Activated naive CD4-positive, alpha-beta T cell treated with Interleukin-2 at 50 U/mL for 16 hours (primary cell): Measurements from ENCODE around the gene PGLYRP4.
"Not testable (repeated sequence)": the region's sequence is repeated elsewhere in the genome, so short reads cannot be mapped to it uniquely, and the experiment has no call there.

Experiments used
- DNase-seq: peaks from one replicate; pipeline ENCODE4 v3.0.0-alpha.2; 2020

PGLYRP4 gene

DNA sequence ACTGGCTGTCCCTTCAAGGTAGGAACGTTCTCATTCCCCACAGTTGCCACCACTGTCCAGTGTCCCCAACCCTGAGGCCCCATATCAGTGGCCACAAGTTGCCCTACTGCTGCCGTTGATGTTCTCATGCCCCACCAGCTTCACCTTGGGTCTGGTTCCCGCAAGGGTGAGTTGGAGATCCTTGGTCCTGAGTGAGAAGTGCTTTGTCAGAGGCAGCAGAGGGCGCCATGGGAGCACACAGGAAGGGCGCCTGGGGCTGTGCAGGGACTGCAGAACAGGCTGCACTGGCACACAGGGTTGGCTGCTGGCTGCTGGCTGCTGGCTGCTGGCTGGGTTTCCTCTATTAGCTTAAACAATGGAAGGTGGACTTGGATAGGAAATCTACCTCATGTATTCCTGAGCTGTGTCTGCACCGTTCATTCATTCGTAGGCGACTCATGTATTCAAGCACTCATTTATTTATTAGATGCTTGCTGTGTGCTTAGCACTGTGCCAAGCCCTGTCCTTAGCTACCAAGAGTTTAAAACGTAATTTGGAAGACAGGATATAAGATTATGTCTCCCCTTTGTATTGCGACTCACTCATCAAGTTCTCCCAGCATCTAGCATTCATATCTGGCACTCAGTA is 6.9 kb upstream of the PGLYRP4 start:
- peak; percentile 10 for DNase-seq

DNA sequence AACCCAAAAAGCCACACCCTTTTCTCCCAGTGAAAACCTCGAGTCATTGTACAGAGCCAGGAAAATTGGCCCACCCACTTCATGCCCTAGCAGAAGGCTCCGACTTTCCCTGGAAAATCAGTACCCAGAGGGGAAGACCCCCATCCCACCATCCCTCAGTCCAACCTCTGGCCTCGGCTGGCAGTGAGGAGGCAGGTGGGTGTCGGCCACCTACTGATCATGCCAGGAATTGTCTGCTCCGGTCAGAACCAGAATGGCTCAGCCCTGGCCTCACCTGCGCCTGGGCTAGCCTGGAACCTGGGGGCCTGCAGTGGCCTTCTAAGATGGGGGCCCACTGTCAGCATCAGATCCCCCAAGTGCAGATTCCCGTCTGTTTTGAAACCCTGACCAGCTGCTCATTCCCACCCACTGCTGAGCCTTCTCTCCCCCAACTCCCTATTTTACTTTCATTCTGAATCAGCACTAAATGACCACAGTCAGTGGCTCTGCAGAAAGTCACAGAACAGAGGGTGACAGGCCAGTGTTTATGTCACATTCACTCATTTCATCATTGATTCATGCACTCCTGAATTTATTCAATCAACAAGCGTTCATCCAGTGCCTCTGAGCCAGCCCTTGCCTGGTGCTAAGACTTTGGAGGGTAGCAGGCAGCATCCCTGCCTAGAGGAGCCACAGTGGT is 6.0 kb upstream of the PGLYRP4 start:
- no peak for DNase-seq

DNA sequence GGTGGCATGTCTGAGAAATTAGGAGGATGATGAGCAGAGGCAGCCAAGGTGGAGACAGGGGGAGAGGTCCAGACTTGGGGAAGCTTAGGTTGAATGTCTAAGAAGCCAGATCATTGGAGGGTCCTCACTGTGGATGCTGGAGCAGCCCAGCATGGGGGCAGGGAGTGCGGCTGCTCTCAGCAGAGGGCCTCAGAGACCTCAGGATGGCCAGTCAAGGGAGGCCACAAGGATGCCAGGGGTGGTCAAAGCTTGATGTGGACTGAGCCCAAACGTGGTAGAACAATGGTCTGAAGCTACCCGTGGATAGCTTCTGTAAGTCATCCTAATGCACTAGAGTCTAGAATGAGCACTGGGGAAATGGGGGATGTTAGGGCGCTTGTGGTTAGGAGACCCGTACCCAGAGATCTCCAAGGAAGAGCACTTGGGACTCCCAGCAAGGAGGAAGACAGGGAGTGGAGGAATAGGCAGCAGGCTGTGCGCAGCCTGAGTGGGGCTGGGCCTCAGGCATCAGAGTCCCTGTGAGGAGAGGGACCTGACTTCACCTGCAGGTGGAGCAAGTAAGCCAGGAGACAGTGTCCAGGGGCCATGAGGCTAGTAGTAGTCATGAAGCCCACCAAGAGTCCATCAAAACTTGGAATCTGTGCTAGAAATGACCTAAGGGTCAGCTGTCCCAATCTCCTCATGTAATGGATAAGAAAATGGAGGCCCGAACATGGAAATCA is 4.7 kb upstream of the PGLYRP4 start:
- no peak for DNase-seq

DNA sequence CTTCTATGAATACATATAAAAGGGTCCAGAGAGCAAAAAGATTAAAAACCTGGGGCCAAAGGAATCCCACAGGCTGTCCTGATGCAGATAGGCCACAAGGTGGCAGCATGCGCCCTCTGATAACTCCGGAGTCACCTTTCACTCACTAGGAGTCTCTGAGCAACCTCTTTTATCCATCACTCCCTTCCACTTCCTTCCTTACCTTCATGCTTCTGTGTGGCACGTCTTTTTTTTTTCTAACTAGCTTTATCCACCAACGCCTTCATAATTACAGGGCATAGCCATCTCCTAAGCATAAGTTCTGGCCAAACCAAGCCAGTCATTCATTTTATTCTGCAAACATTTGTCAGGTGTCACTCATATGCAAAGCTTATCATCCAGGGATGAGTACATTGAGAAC is 3.9 kb upstream of the PGLYRP4 start:
- peak; percentile 60 for DNase-seq

DNA sequence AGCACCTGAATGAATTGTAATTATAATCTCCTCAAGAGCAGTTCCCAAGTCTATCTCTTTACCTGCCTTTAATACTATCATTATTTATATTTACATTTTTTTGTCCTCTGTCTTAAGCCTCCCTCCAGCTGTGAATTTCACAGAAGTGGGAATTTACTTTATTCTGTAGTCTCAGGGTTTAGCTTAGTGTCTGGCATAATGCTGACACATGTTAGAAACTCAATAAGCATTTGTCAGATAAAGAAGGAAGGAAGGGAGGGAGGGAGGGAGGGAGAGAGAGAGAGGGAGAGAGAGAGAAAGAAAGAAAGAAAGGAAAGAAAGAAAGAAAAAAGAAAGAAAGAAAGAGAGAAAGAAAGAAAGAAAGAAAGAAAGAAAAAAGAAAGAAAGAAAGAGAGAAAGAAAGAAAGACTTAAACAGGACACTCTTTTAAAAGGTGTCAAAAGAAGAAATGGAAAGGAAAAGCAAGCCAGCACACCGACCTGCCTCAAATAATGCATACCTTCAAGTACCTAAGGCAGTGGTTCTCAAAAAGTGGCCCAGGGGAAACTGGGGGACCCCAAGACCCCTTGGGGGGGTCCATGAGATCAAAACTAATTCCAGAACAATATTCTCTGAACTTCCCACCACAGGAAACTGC is 1.8 kb upstream of the PGLYRP4 start:
- DNase-seq, result no peak

DNA sequence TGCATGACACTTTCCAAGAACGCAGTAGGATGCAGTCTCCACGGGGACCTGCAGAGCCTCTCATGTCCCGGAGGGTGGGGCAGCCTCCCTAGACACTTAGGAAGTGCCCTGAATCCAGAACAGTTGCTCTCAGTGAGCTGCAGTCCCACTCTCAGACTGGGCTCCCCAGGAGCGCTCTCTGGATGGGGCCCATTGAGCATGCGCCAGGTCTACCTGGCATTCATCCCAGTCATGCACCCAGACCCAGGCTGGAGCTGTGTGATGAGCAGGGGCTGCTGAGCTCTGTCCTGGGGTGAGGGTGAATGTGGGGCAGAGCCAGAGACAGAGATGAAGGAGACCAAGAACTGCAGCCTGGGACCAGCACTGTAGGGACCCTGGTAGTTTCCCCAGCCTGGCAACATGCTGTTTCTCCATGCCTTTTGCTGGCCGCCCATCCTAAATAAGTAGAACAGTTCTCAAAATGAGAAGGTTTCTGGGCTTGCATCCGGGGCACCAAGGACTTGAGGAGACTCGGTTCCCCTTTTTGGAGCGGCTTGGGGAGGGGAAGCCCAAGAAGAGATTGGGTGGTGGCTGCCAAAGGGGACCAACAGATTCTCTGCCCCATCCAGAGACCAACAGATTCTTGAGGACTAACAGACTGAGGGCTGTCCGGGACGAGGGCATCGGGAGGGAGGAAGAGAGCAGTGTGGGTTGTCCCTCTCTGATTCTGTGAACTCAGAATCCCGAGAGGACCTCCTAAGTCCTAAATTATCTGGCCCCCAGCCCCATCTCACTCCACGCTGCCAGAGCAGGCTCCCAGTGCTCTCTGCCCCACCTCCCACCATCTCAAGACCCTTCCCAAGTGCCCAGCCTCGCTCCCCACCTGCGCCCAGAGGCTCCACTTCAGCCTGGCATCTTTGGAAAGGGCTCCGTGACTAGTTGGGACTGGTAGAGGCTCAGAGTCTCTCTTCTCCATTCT is 1.0 kb upstream of the PGLYRP4 start:
- DNase-seq, result no peak

DNA sequence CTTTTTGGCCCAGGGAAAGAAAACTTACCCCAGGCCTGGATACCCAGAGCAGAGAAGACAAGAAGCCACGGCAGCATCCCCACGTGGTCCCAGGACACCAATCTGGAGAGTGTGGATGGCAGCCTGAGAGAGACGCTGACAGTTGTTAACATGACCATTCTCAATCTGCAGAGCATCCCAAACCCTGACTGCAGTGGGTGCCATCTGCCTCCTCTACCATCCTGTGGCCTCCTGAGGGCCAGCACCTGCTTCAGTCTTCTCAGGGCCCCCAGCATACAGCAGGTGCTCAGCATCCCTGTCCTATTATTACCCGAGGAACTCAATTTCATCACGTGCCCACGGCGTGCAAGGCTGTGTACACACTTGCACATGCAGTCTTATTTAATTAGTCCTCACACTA is 785 bp downstream of the PGLYRP4 start:
- DNase-seq, result no peak

DNA sequence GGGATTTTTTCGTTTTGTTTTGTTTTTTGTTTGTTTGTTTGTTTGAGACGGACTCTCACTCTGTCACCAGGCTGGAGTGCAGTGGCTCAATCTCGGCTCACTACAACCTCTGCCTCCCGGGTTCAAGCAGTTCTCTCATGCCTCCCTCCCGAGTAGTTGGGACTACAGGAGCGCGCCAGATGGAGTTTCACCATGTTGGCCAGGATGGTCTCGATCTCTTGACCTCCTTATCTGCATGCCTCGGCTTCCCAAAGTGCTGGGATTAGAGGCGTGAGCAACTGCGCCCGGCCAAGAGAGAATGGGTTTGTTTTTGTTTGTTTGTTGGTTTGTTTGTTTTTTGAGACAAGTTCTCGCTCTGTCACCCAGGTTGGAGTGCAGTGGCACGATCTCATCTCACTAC is 1.6 kb downstream of the PGLYRP4 start:
- not testable (repeated sequence) for DNase-seq

DNA sequence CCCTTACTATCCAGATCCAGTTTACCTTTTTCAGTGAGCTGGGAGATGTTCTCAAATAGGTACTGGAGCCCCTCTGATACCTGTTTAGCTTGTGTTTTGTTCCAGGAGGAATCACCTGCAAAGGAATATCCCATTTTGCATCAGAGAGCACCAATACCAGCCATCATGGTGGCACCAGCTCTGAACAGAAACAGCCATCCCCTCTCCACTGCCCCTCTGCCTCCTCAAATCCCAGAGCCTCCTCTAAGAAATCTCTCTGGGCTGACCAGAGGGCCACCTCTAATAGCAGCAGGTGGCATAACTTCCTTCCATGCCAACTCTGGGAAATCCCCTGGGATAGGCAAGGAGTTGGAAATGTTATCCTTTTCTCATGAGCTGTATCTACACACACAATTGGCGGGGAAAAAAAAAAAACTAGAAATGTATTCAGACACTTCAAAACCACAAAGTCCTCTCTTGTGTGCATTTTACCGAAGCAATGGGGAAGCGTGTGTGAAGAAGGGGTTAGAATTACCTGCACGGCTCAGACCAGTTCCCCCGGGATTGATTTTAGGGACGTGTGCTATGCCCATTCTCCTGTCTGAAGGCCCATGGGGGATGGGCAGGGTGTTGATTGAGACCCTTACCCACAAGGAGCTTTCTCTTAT is 2.4 kb downstream of the PGLYRP4 start:
- no peak for DNase-seq

DNA sequence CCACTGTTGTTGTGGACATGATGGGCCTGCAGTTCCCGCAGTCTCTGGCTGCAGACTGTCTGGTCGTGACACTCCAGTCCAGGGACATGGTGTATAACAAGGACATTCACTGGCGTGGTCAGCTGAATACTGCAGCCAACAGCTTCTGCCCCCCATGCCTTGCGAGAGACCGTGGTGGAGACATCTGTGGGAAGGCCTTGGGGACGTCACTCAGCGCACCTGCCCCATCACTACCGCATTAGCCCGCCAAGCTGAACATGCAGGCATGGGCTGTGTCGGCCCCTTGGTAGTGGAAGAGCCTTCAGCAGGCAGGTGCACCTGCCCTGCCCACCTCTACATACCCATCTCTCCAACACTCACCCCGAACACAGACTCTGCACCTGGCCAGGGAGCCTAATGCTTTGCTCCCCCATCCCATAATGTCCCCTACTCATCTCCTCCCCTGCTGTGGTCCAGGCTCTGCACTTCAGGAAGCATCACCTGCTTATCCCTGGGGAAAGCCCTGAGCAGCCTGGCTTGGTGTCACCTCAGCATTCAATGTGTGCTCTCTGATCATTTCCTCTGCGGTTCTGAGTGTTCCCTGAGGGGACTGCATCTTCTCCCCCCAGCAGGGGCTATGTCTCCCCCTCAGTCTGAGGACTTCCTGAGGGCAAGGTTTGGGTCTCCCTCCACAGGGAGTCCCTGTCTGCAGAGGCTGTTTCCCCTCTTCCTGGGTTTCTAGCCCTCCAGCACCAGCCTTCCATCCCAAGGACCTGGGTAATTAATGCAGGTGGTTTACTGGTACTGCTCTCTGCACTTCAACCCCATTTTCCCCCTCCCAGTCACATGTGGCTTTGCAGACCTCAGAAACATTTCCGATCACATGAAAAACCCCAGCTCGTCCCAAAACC is 3.2 kb downstream of the PGLYRP4 start:
- DNase-seq, result no peak

DNA sequence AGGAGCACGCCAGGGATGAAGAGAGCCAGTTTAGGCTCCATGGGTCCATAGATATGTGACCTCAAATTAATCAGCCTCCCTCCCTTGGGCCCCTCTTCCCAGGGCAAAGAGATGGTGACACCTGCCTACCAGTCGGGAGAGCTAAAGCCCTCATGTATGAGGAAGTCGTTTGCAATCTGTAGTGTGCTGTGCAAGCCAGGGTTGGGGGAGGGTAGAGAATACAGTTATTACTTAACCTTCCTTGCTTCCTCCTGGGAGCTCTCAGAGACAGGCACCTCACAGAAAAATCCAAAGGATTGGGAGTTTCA is 4.0 kb downstream of the PGLYRP4 start:
- no peak for DNase-seq

DNA sequence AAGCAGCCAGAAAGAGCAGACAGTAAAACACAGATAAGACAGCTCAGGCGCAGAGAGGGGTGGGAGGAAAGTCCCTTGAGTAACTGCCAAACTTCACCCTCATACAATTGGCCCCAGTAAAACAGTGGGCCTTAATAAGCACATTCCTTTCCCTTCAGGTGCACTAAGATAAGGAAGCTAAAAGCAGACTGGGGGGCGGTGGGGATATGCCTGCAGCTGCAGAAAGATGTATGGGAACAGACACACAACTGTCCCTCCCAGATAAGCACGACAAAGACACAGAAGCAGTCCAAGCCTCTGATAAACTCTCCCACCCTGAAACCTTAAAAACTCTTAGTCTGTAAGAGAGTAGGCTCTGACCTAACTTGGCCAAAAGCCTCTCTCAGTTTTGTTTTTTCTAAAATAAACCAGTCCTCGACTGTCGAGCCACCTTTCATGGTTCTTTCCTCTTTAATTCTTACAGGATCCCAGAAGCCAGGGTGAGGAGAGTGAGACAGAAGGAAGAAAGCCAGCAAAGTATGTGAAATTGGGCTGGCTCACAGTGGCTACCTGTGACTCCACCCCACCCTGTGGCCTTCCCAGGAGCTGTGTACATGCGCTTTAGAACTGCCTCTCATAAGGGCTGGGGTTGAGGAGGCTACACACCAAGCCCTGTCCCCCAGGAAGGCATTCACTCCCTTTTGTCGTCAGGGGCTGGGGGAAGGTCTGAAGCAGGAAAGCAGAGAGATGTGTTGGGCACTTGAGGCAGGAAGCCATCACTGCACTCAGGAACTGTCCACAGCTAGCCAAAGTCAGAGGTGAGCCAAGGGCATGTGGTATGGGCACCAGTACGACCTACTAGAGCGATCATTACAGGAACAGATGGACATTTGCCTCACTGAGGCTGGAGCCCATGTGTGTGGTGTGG is 4.6 kb downstream of the PGLYRP4 start:
- no peak for DNase-seq

DNA sequence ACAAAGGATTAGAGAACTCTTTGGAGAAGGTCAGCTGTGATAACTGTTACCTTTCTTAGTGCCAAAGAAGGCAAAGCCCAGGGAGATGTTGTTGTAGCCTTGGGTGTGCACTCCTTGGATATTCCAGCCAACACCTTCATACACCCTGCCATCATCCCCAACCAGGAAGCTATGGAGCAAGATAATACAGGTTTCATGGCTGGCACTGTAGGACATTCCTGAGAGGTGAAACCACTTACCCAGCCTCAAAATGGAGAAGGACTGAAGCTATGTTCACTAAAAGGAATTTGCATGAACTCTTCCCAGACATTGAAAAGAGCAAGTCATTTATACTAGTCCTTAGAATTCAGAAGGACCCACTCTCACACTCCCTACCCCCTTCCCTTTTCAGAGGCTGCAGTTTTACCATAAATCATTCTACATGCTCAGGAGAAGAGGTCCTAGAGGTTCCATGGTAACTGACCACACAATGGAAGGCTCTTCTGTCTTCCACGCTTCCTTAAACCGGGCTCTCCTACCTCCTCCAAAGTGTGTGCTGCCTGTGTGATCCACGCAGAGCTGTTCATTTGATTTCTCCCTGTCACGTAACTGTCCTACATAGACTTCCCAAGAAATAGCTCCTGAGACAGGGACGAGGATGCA is 5.5 kb downstream of the PGLYRP4 start:
- DNase-seq, result no peak

DNA sequence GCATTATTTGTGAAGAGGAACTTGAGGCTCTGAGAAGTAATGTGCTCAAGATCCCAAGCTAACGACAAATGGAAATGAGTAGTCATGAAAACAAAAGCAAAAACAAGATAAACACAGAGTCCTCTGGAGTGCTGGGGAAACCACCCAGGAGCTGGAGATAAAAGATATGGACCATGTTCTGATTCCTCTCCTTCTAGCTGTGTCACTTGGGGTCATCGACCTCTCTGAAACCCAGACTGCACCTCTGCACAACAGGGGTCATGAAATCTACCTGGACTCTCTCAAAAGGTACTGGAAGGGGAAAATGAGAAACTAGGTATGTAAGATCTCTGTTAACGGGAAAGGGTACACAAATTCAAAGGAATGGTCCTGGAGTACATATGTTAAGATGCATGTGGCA is 6.5 kb downstream of the PGLYRP4 start:
- no peak for DNase-seq

DNA sequence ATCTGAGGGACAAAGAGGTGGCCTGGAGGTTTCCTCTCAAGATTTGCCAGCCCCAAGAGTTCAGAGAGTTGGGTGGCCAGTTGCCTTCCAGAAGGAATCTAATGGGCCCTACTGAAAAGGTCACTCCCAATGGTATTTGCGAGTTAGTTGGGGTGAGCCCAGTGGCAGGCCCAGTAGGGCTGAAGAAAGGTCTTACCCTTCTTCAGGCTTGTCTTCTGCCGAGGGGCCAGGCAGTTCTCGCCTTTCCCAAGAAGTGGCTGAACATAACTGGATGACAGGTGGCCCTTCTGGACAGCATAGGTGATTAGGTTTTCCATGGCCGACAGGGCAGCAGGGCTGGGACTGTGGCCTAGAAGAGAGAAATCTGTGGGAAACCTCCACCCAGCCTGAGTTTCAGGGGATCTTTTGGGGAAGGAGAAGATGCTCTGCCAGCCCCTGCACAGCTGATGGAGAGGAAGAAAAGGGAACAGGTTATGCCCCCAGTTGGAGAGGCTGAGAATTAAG is 7.2 kb downstream of the PGLYRP4 start:
- DNase-seq, result no peak

DNA sequence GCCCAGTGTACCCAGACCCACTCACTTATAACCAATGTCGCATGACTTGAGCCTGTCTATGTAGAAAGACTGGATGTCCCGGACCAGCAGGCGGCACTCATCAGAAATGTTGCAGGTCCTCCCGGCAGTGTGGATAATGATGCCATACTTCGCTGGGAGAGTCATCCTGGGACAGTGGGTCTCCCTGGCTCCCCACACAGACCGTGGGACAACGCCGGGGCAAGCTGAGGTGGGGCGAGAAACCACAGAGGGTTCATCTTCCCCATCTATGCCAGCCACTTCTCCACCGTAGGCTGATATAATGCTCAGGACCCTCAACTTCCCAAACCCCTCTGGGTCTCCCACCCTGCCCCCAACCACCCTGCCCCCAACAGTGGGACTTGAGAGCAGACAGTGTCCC is 8.3 kb downstream of the PGLYRP4 start:
- no peak for DNase-seq

DNA sequence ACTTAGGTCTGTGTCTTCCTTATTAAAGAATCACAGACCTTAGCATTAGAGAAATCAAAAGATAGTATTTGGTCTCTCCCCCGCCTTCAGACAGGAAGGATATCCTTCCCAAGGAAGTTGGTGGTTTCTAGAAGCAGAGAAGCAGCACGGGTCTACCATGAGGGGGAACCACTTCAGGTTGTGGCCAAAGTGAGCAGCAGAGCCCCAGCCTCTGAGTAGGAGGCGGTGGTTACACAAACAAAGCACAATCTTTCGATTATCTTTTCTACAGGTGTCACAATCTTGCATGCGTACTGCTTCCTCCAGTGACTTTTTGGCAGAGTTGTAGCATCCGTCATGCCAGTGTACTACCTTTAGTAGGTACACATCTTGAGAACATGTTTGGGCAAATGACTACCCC is 8.8 kb downstream of the PGLYRP4 start:
- DNase-seq, result no peak

DNA sequence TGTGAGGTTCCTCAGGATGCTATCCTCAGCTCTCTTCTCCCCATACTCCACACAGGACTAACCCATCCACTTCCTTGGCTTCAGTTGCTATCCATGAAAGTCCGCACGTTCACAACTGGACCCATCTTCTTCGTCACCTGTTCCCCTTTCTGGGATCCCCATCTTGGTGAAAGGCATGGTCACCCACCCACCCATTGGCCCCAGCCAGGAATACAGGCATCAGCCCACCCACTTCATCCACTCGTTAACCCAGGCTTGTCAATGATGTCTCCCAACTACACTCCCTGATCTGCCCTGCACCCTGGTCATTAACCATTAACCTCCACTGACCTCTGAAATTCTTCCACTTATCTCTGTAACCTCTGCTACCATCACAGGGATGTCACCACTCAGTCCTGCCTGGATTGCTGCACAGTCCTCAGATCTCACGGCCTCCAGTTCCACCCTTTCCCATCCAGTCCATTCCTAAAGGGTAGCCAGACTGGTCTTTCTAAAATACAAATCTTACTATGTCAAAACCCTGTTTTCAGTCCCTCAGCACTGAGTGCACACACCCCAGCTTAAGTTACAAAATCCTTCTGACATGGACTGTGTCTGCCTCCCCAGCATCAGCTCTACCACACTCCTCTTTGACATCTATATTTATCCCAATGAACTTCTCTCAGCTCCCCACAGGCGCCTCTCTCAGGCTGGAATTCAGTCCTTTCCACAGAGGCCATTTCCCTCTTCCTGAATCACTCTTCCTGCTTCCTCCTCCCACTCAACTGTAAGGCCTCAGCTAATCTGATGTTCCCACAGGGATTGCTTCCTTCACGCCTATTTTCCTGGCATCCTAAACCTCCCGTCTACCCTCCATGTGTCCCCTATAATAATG is 10.4 kb downstream of the PGLYRP4 start:
- DNase-seq, result no peak
